MCF 10A (cell line): ENCODE results near the gene NYAP1. TPM values are rescaled to one million over a fixed set of nuclear protein-coding genes. Genes with fewer than 3 reads are reported as not detected.
A peak's percentile ranks its signal among the peaks of the same experiment; 100 is the strongest.

ENCODE experiments used
- BruUV-seq: library from RNA; stranded (reverse); fragments of 400-500 nt; replicated peaks from 2 replicates; lab custom pipeline; 2021; lab: Mats Ljungman, UMichigan
- CTCF ChIA-PET: fragments of 300-600 bp; sonication (Branson Sonifier 250); formaldehyde crosslinking; extraction: SDS; loops from one replicate; lab custom pipeline; 2021; ENCODE audit warnings: antibody characterized with exemption, inconsistent platforms; lab: Yijun Ruan, JAX
- POLR2A ChIA-PET: fragments of 300-600, 350-650 bp; sonication (Branson Sonifier 250); formaldehyde crosslinking; extraction: SDS; loops from one replicate; lab custom pipeline; 2020; ENCODE audit warnings: antibody characterized with exemption, inconsistent platforms; lab: Yijun Ruan, JAX
- DNase-seq: peaks from one replicate; pipeline ENCODE4 v3.0.0-alpha.2; 2018; ENCODE audit not compliant: unreplicated experiment
- H3K27ac Mint-ChIP-seq: one replicate; pipeline ENCODE4 v1.8.0; 2022; ENCODE audit warnings: mild to moderate bottlenecking, low read depth, mixed read lengths; ENCODE audit not compliant: unreplicated experiment
- H3K27me3 Mint-ChIP-seq: one replicate; pipeline ENCODE4 v1.8.0; 2022; ENCODE audit warnings: mixed read lengths; ENCODE audit not compliant: insufficient read depth, unreplicated experiment
- H3K36me3 Mint-ChIP-seq: one replicate; pipeline ENCODE4 v1.8.0; 2022; ENCODE audit warnings: mild to moderate bottlenecking, moderate library complexity, mixed read lengths; ENCODE audit not compliant: insufficient read depth, unreplicated experiment
- H3K4me1 Mint-ChIP-seq: one replicate; pipeline ENCODE4 v1.8.0; 2022; ENCODE audit warnings: mixed read lengths; ENCODE audit not compliant: insufficient read depth, unreplicated experiment
- H3K4me3 Mint-ChIP-seq: one replicate; pipeline ENCODE4 v1.8.0; 2022; ENCODE audit warnings: mild to moderate bottlenecking, moderate library complexity, mixed read lengths; ENCODE audit not compliant: unreplicated experiment
- H3K9me3 Mint-ChIP-seq: one replicate; pipeline ENCODE4 v1.8.0; 2022; ENCODE audit warnings: mixed read lengths; ENCODE audit not compliant: unreplicated experiment
- CTCF ChIP-seq: fragments of 200-600 bp; IDR thresholded peaks from one replicate; pipeline ENCODE4 v1.8.0; 2022; ENCODE audit warnings: antibody characterized with exemption, mild to moderate bottlenecking; ENCODE audit not compliant: unreplicated experiment
- intact Hi-C: fragments of 100-400 bp; cut with micrococcal nuclease; formaldehyde crosslinking; loops from 2 replicates; pipeline ENCODE4 v1.14.1; 2022
- total RNA-seq: library from RNA; stranded (reverse); gene quantifications from 2 replicates; pipeline ENCODE4 v1.2.3, GENCODE V29; 2022

The NYAP1 gene
- total RNA-seq, 1 experiment from 2014 or later = 0.21 TPM

- CTCF ChIA-PET = interaction anchor here (1.6 kb wide), 1 partner anchor 75 kb away, joined by 4 read pairs; no protein-coding TSS in a partner anchor
- peaks cover 5% of the 10 kb centered on the region for H3K4me1 Mint-ChIP-seq
- no peaks in the 10 kb centered on the region for H3K27me3 Mint-ChIP-seq
- intact Hi-C loops = no loop called here
- peak overlapping the region; percentile 14 for H3K27ac Mint-ChIP-seq
- POLR2A ChIA-PET = interaction anchor here (0.6 kb wide), 1 partner anchor 143 kb away, joined by 3 read pairs; no protein-coding TSS in a partner anchor
- peaks cover 12% of the 10 kb centered on the region for H3K36me3 Mint-ChIP-seq
- no peak for DNase-seq
- peak overlapping the region; percentile 18 for H3K4me3 Mint-ChIP-seq
- no peaks in the 10 kb centered on the region for H3K9me3 Mint-ChIP-seq
- no TSS peak for BruUV-seq
- no peak for TF ChIP-seq CTCF
Measured at GRCh38 chr7:100484673-100485045, 932 bp downstream of the NYAP1 start.

GRCh38 chr7:100485471-100485876 is 1.7 kb downstream of the NYAP1 start:
- POLR2A ChIA-PET = interaction anchor here (0.6 kb wide), 1 partner anchor 144 kb away, joined by 3 read pairs; no protein-coding TSS in a partner anchor

GRCh38 chr7:100486111-100486636 is 2.4 kb downstream of the NYAP1 start:
- Mint-ChIP-seq H3K9me3 (no peaks in the 10 kb centered on the region), H3K4me1 (peaks cover 5% of the 10 kb centered on the region), H3K27me3 (no peaks in the 10 kb centered on the region), H3K36me3 (peaks cover 12% of the 10 kb centered on the region), H3K27ac (no peak overlapping the region), H3K4me3 (no peak overlapping the region)
- ChIA-PET CTCF (interaction anchor here (0.7 to 1.6 kb wide), 2 partner anchors 59 to 74 kb away, joined by 3 to 4 read pairs; no protein-coding TSS in a partner anchor), POLR2A (no interaction called here)
- no peak for DNase-seq
- BruUV-seq = no TSS peak
- intact Hi-C loops = no loop called here
- TF ChIP-seq CTCF = no peak

More at GRCh38 chr7:100485471-100485876, 1.7 kb downstream of the NYAP1 start:
- peaks cover 5% of the 10 kb centered on the region for H3K4me1 Mint-ChIP-seq
- no peak for DNase-seq
- H3K4me3 Mint-ChIP-seq = no peak overlapping the region
- peaks cover 12% of the 10 kb centered on the region for H3K36me3 Mint-ChIP-seq
- CTCF ChIA-PET = interaction anchor here (1.6 kb wide), 1 partner anchor 74 kb away, joined by 4 read pairs; no protein-coding TSS in a partner anchor
- no peaks in the 10 kb centered on the region for H3K9me3 Mint-ChIP-seq
- BruUV-seq = no TSS peak
- TF ChIP-seq CTCF = no peak
- H3K27ac Mint-ChIP-seq = peak overlapping the region; percentile 14
- intact Hi-C loops = no loop called here
- H3K27me3 Mint-ChIP-seq = no peaks in the 10 kb centered on the region

GRCh38 chr7:100486753-100487446 is 3.2 kb downstream of the NYAP1 start:
- intact Hi-C loops = no loop called here
- BruUV-seq = no TSS peak
- H3K9me3 Mint-ChIP-seq = no peaks in the 10 kb centered on the region
- DNase-seq = no peak
- no peaks in the 10 kb centered on the region for H3K27me3 Mint-ChIP-seq
- no peak overlapping the region for H3K27ac Mint-ChIP-seq
- CTCF ChIA-PET = interaction anchor here (0.6 to 1.1 kb wide), 5 partner anchors 10 to 1419 kb away, joined by 3 to 6 read pairs (median 3); no protein-coding TSS in a partner anchor
- peaks cover 5% of the 10 kb centered on the region for H3K4me1 Mint-ChIP-seq
- H3K36me3 Mint-ChIP-seq = peaks cover 12% of the 10 kb centered on the region
- H3K4me3 Mint-ChIP-seq = no peak overlapping the region
- TF ChIP-seq CTCF = no peak
- POLR2A ChIA-PET = interaction anchor here (1.3 kb wide), 1 partner anchor 8 kb away, joined by 6 read pairs; the partner anchor contains the start of gene TSC22D4
